K562 (cell line): ENCODE data around the gene ABCB6. TPM values are rescaled to one million over a fixed set of nuclear protein-coding genes. Genes with fewer than 3 reads are reported as not detected.

Experiments
- JUNB ChIP-seq: fragments of 450-650 bp; formaldehyde crosslinking; conservative IDR thresholded peaks from 2 replicates; pipeline ENCODE4 v1.4.0; 2020; ENCODE audit warnings: mild to moderate bottlenecking
- PBX2 ChIP-seq, 2 experiments: IDR thresholded peaks in 1 of 2; conservative IDR thresholded peaks in 1 of 2; 2 replicates each; pipeline ENCODE4 v1.6.1; 2016; ENCODE audit warnings: low read depth in 2 of 2, mild to moderate bottlenecking in 1 of 2, missing compliant biosample characterization in 1 of 2, missing genetic modification characterization in 1 of 2, moderate library complexity in 1 of 2
- SAP30 ChIP-seq: fragments of 200-600 bp; sonication (generic); IDR thresholded peaks from 2 replicates; pipeline ENCODE4 v1.6.1; 2012; ENCODE audit warnings: borderline replicate concordance, low read depth, mild to moderate bottlenecking, moderate library complexity, low read length, control low read depth, inconsistent platforms; ENCODE audit not compliant: insufficient read depth, poor library complexity, severe bottlenecking
- TEAD4 ChIP-seq, 2 experiments: sonication (generic) in 1 of 2; formaldehyde crosslinking in 1 of 2; IDR thresholded peaks; 2 replicates each; pipeline versions ENCODE4 v1.6.1 to v1.8.0; 2012 to 2022; ENCODE audit warnings: borderline replicate concordance in 1 of 2, inconsistent platforms in 1 of 2, low read length in 1 of 2, mild to moderate bottlenecking in 1 of 2, missing genetic modification reagents in 1 of 2
- ZKSCAN3 ChIP-seq: fragments of 250-450 bp; sonication (Bioruptor Pico); IDR thresholded peaks from 2 replicates; pipeline ENCODE4 v1.4.0; 2020
- ZNF644 ChIP-seq: fragments of 200-800 bp; sonication (Bioruptor generic); IDR thresholded peaks from 2 replicates; pipeline ENCODE4 v1.6.1; 2016; ENCODE audit warnings: low read depth, missing genetic modification characterization, missing compliant biosample characterization
- polyA plus RNA-seq, 8 experiments: library from polyadenylated mRNA; depleted of rRNA in 4 of 8; stranded (reverse) in 5 of 8; unstranded in 3 of 8; fragments of >200 nt; fragmentation: Nextera tagmentation in 2 of 8; fragmentation: Illumina TruSeq in 1 of 8; extraction: Ambion mirVana in 2 of 8; extraction: Trizol in 1 of 8; gene quantifications; 2 replicates each; pipeline versions ENCODE4 v1.2.1 to v1.2.3, GENCODE V29; 2011 to 2014; ENCODE audit warnings: inconsistent platforms in 1 of 8, missing spikeins in 1 of 8
- total RNA-seq, 7 experiments: library from RNA; depleted of rRNA in 6 of 7; stranded (reverse); fragments of >200 nt in 6 of 7; fragmentation: Illumina TruSeq in 2 of 7; extraction: Trizol in 2 of 7; gene quantifications; 2 replicates each; pipeline versions ENCODE4 v1.2.1 to v1.2.3, GENCODE V29; 2011 to 2021; ENCODE audit warnings: low replicate concordance in 1 of 7
- TF ChIP-seq, protein P1 (sequence below): sonication (generic); IDR thresholded peaks from 2 replicates; pipeline ENCODE4 v1.6.1; 2016

The ABCB6 gene
- total and polyA plus RNA-seq, 9 of the 15 experiments (the other 6 are each of a cell fraction or from before 2014, with no cell fraction given): 3.7 to 29.8 (median 16.8) TPM

- TF ChIP-seq TEAD4 (IDR thresholded peaks at IDR 0.05; ENCODE audit: low read length) (no peak), TEAD4 (CRISPR knock-in tag; IDR thresholded peaks at IDR 0.05; ENCODE audit: borderline replicate concordance) (no peak), JUNB (CRISPR knock-in tag) (no peak), ZKSCAN3 (CRISPR knock-in tag) (no peak), ZNF644 (tag) (no peak), SAP30 (no peak), PBX2 (CRISPR knock-in tag; IDR thresholded peaks at IDR 0.05; ENCODE audit: low read depth) (no peak), PBX2 (tag; conservative IDR thresholded peaks at IDR 0.05; ENCODE audit: low read depth) (no peak)
- TF ChIP-seq, protein P1, sequence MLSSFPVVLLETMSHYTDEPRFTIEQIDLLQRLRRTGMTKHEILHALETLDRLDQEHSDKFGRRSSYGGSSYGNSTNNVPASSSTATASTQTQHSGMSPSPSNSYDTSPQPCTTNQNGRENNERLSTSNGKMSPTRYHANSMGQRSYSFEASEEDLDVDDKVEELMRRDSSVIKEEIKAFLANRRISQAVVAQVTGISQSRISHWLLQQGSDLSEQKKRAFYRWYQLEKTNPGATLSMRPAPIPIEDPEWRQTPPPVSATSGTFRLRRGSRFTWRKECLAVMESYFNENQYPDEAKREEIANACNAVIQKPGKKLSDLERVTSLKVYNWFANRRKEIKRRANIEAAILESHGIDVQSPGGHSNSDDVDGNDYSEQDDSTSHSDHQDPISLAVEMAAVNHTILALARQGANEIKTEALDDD: no peak
- TF ChIP-seq, all 486 proteins: peak for 0
These were observed 31.9 kb downstream of the ABCB6 start (continued) for GRCh38 chr2:219186754-219187456.
